GM10248 (cell line): ENCODE measurements around the gene SRBD1.

Experiments used
- CTCF ChIA-PET: fragments of 300-600 bp; sonication (Branson Sonifier 250); formaldehyde crosslinking; extraction: SDS; loops from one replicate; lab custom pipeline; 2021; ENCODE audit warnings: antibody characterized with exemption; lab: Yijun Ruan, JAX
- POLR2A ChIA-PET: fragments of 350-650 bp; sonication (Branson Sonifier 250); formaldehyde crosslinking; extraction: SDS; loops from one replicate; lab custom pipeline; 2020; ENCODE audit warnings: antibody characterized with exemption; lab: Yijun Ruan, JAX
- DNase-seq: peaks from one replicate; pipeline ENCODE4 v3.0.0; 2012; ENCODE audit errors: extremely low spot score
- TF ChIP-seq, protein P1 (sequence below): IDR thresholded peaks from 2 replicates; pipeline ENCODE4 v1.5.1; 2012; ENCODE audit warnings: mild to moderate bottlenecking, low read depth; ENCODE audit errors: extremely low read depth, missing control alignments, control extremely low read depth

SRBD1 gene

DNA sequence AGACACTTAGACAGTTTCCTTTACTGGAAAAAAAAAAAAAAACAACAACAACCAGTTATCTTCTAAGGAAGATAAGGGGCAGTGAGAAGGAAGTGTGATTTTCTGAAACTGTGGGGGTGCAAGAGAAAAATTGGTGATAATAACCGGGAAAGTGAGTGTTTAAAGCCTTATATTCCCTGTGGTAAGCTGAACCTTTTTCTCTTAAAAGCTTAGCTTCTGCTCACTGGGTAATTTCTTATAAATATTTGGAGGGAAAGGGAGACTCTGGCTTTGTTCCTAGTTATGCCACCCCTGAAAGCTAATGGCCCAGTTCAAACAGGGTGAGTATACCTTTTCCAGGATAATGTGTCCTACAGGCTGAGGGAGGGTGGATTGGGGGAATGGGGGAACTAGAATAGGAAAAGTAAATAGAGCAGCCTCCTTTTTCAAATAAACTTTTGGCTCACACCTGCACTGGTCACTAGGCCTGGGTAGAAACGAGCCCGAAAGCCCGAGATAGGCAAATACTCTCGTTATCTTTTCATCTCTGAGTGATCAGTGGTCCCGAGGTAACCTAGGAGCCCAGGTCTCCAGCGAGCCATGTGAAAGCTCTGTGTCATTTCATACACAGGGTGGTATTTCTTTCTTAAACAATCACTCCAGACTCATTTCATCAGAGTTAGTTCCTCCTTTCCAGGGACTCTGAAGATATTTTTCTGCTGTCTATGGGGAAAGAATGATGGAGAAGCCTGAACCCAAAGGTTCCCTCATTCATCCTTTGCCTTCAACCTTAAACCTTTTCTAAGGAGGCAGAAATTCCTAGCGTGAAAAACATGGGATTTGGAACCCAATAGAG lies 15.5 kb upstream of the SRBD1 start:
- CTCF ChIA-PET, result interaction anchor here (1.1 to 3.0 kb wide), 7 partner anchors 12 to 309 kb away, joined by 3 to 9 read pairs (median 6); no protein-coding TSS in a partner anchor
- POLR2A ChIA-PET, result no interaction called here
- TF ChIP-seq, protein P1, sequence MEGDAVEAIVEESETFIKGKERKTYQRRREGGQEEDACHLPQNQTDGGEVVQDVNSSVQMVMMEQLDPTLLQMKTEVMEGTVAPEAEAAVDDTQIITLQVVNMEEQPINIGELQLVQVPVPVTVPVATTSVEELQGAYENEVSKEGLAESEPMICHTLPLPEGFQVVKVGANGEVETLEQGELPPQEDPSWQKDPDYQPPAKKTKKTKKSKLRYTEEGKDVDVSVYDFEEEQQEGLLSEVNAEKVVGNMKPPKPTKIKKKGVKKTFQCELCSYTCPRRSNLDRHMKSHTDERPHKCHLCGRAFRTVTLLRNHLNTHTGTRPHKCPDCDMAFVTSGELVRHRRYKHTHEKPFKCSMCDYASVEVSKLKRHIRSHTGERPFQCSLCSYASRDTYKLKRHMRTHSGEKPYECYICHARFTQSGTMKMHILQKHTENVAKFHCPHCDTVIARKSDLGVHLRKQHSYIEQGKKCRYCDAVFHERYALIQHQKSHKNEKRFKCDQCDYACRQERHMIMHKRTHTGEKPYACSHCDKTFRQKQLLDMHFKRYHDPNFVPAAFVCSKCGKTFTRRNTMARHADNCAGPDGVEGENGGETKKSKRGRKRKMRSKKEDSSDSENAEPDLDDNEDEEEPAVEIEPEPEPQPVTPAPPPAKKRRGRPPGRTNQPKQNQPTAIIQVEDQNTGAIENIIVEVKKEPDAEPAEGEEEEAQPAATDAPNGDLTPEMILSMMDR, result no peak
- DNase-seq, result no peak

DNA sequence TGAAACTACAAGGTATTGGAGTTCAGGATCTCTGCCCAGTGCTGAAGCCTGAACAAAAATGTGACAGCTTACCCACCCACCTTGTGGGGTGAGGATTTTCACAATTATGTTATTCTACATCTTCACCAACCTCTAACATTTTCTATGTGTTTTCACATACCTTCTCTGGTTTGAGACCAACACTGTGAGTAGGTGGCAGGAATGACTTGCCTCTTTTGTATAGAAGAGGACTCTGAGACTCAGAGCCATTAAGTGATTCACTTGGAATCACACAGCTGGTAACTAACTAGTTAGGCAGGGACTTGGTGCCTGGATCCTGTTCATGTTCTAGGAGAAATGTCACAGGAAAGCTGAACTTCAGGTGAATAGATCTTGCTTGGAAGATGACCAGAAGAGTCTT lies 14.8 kb upstream of the SRBD1 start:
- ChIA-PET CTCF (interaction anchor here (1.6 to 3.0 kb wide), 4 partner anchors 12 to 310 kb away, joined by 4 to 9 read pairs (median 6); no protein-coding TSS in a partner anchor), POLR2A (no interaction called here)
- no peak for DNase-seq
- TF ChIP-seq, protein P1, result no peak

DNA sequence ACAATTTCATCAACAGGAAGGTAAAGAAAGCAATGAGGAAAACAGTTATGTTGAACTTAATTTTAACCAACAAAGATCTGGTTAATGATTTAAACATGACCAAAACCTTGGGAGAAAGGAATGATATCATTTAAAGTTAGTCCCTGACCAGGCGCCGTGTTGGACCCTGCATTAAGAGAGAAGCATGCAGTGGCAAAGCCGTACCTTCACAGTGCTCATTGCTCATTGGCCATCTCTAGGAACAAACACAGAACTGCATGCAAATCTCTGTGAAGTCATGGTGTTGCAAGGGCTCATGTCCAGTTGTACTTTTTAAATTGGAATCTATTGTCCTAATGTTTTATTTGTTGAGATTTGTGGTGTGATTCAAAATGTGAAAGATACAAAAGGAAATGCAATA lies 12.0 kb upstream of the SRBD1 start:
- TF ChIP-seq, protein P1, result no peak
- no peak for DNase-seq
- ChIA-PET CTCF (no interaction called here), POLR2A (no interaction called here)

DNA sequence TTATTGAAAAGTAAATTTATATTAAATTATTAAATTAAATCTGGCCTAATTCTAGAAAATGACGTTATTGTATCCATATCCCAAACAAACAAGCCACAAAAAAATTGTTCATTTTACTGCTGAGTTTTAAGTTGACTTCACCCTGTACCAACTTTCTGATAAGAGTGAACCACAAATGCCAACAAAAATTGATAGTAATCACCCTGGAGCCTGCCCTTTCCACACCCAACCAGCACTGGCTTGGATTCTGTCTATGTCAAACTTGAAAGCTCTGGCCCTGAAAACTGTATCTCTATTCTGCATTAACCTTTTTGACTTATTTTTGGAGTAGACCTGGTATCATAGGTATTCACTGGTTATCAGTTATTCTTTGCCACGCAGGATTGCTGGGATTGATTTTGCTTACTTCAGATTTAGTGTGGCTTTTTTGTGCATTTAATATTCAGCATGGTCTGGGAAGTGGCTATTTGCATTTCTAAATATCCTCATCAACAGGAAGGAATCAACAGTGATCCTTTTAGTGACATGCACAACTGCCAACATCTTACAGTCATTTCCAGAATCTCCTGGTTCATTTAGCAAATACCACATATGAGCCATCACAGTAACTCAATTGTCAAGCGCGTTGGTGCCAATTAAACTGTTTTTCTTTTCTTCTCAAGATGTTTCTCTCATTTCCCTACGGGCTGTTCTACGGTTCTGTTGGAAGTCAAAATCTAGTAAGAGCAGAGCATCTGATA lies 11.4 kb upstream of the SRBD1 start:
- ChIA-PET POLR2A (no interaction called here), CTCF (no interaction called here)
- TF ChIP-seq, protein P1, result no peak
- no peak for DNase-seq

DNA sequence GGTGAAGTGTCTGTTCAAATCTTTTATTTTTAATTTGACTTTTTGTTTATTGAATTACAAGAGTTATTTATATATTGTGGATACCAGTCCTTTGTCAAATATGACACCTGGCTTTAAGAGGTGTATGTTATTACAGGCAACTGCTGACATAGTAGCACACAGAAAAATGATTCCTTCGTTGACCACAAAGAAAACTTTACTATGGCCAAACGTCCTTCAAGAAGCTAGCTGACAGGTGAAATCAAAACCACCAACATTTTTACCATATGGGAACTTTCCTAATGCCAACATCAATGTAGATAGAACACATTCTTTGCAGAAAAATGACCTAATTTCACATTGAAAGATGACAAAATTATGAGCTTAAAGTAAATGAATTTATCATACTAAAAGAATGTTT lies 6.4 kb upstream of the SRBD1 start:
- POLR2A ChIA-PET, result interaction anchor here (0.7 kb wide), 1 partner anchor 223 kb away, joined by 3 read pairs; no protein-coding TSS in a partner anchor
- no peak for DNase-seq
- TF ChIP-seq, protein P1, result no peak
- CTCF ChIA-PET, result interaction anchor here (1.0 to 1.3 kb wide), 4 partner anchors 11 to 62 kb away, joined by 3 read pairs; no protein-coding TSS in a partner anchor

DNA sequence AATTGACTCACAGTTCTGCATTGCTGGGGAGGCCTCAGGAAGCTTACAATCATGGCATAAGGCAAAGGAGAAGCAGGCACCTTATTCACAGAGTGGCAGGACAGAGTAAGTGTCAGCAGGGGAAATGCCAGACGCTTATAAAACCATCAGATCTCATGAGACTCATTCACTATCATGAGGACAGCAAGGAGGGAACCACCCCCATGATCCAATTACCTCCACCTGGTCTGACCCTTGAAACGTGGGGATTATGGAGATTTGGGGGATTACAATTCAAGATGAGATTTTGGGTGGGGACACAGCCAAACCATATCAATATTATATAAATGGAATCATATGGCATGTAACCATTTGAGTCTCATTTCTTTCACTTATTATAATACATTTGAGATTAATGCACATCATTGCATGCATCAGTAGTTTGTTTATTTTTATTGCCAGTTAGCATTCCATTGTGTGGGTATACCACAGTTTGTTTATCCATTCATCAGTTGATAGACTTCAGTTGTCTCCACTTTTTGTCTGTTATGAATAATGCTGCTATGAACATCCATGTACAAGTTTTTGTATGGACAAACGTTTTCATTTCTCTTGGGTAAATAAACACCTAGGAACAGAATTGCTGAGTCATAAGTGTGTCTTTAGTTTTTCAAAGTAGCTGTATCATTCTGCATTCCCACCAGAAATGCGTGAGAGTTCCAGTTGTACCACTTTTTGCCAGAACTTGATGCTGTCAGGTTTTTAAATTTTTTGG lies 5.8 kb upstream of the SRBD1 start:
- POLR2A ChIA-PET, result interaction anchor here (0.7 kb wide), 1 partner anchor 224 kb away, joined by 3 read pairs; no protein-coding TSS in a partner anchor

More for the DNA sequence above, 5.8 kb upstream of the SRBD1 start:
- DNase-seq, result no peak
- TF ChIP-seq, protein P1, result no peak
- CTCF ChIA-PET, result no interaction called here
